GM21825 (cell line): ENCODE data around the gene CEP112.

ENCODE experiments used
- ATAC-seq: cut with Tn5 transposase; IDR thresholded peaks from one replicate; pipeline ENCODE4 v1.9.1; 2021; ENCODE audit warnings: mild to moderate bottlenecking, moderate library complexity; ENCODE audit not compliant: unreplicated experiment

Gene CEP112

DNA sequence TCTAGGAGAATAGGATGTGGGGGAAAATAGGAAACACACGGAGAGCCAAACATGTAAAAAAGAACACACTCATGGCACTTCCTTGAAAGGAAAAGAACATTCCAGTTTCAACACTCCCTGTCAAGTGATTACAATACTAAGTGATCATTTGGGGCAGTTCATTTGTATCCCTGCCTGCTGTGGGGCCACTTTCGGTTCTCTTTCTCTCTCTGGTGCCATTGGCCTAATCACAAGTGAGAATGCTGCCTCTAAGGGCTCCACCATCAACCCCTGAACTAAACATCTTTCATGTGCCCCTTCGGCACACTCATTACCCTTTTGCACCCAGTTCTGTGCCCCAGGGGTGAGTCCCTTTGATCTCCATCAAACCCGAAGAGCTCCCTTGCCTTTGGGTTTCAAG lies 197.3 kb downstream of the CEP112 start:
- no peak for ATAC-seq

DNA sequence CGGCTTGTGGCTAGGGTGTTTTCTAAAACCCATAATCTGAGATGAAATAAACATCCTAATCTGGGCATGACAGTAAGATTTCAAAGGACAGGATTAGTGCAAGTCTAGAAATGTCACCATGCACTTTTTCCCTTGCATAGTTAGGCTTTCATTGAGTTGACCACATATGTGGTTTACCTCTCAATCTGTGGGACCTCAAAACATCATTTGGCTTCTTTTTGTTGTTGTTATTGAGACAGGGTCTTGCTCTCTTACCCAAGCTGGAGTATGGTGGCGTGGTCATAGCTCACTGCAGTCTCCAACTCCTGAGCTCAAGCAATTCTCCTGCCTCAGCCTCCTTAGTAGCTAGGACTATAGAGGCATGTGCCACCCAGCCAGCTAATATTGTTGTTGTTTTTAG lies 197.8 kb downstream of the CEP112 start:
- ATAC-seq = no peak

DNA sequence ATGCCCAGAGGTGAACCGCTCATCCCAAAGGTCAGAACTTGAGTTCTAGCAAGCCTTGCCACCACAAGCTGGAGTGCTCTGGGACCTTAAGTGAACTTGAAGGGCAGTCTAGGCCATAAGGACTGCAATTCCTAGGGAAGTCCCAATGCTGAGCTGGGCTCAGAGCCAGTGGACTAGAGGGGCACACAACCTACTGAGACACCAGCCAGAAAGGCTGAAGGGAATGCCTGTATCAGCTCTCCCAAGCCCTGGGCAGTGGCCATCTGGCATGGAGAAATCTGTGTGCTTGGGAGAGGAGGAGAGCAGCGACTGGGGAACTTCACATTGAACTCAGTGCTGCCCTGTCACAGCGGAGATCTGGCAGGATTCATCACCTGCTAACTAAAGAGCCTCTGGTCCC lies 201.3 kb downstream of the CEP112 start:
- ATAC-seq = no peak

DNA sequence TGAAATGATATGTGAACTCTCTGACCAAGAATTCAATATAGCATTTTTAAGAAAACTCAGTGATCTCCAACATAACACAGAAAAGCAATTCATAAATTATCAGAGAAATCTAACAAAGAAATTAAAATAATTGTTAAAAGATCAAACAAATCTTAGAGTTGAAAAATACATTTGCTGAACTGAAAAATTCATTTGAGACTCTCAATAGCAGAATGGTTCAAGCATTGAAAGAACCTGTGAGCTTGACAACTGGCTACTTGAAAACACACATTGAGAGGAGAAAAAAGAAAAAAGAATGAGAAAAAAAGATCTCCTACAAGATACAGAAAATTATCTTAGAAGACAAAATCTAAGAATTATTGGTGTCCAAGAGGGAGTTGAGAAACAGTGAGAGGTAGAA lies 203.5 kb downstream of the CEP112 start:
- no peak for ATAC-seq

GRCh38 chr17:65987988-65988387 lies 203.9 kb downstream of the CEP112 start:
- no peak for ATAC-seq

DNA sequence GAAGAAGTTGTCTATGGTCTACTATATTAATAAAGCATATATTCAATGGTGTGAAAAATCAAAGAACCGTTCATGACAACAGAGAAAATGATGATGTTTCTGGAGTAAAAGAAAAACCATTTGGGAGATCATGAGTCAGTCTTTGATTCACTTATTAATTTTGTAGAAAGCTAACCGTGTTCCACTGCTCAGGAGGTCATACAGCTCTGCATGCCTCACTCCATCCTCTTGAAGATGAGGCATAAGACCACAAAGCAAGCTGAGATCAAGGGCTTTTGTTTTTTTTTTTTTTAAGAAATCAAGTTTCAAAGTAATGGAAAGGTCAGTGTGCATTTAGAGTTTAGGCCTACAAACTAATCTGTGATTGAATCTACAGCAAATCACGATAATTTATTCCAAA lies 206.4 kb downstream of the CEP112 start:
- ATAC-seq = no peak

- ATAC-seq = no peak
Measured at GRCh38 chr17:65984299-65984698, 207.6 kb downstream of the CEP112 start.

- ATAC-seq = no peak
Measured at GRCh38 chr17:65978871-65979270, 213.1 kb downstream of the CEP112 start.

GRCh38 chr17:65977041-65977440 lies 214.9 kb downstream of the CEP112 start:
- no peak for ATAC-seq

DNA sequence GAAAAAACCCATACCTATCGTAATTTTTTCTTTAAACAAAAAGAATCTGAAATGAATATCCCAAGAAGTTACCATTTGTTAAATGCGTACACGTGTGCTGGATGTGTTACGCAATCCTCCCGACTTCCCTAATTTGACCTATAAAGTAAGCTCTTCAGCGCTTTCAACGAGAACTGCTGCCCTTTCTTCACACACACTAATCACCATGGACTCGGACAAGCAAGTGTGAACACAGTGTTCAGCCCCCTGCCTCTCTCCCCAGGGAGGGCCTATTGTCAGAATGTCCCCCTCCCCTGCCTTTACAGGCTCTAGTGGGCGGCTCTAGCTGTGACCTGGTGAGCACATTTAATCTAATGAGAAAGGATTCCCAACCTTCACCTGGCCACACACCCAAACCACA lies 216.1 kb downstream of the CEP112 start:
- no peak for ATAC-seq

- ATAC-seq = no peak
Measured at GRCh38 chr17:65973237-65973636, 218.7 kb downstream of the CEP112 start.

DNA sequence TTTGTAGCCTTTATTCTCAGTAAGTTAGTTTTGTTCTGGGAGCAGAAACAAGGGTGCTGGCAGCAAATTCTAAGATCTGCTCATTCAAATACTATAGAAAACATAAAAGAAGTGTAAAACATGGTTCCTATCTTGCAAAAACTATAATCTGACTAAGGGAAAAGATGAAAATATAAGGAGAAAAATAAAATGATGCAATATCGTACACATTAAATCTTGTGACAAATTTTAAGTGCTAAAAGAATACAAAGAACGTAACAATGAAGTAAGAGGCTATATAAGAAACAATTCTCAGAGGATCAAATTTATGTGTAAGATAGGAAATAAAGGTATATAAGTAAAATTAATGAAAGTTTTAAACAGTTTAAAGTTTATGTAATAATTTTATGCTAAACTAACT lies 224.6 kb downstream of the CEP112 start:
- no peak for ATAC-seq

DNA sequence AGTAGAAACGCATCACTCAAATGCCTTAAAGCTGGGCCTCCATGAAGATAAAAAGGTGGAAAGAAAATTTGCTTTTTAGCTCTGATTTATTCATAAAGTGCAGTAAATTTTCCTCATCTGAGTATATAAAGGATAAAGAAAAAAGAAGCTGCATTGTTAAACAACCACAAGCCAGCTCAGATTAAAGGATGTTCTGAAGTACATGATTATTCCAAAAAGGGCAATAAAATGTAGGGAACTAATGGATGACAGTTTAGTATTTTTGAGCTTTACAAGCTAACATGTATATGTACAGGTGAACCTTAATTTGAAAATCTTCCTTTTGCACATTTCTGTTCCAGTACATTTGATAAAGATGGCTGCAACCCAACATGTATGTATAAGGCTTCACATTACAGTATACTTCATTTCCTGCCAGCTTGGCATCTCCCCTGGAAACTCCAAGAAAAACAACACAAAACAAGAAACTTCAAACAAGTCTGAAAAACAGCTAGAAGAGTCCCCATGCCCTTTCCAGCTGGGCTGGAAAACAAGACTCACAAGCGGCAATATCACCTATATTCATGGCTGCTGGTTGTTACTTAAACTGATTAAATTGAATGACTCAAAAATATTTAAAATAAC lies 225.7 kb downstream of the CEP112 start:
- ATAC-seq = no peak

GRCh38 chr17:65963179-65963578 lies 228.8 kb downstream of the CEP112 start:
- no peak for ATAC-seq

DNA sequence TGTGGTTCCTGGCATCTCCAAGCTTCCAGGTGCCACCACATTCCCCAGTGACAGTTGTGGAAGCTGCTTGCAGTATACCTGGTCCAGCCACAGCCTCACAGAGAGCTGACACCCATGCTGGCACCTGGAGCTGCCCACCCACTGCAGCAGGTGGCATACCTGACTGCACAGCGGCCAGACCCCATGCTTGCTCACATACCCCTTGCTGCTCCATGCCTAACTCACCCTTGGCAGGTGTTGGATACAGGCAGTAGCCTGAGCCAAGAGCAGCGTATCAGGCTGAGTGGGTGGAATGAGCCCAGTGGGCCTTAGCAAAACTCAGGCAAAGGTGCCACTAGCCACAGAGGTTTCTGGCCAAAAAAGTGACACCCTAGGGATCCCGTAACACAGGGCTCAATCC lies 232.3 kb downstream of the CEP112 start:
- no peak for ATAC-seq

DNA sequence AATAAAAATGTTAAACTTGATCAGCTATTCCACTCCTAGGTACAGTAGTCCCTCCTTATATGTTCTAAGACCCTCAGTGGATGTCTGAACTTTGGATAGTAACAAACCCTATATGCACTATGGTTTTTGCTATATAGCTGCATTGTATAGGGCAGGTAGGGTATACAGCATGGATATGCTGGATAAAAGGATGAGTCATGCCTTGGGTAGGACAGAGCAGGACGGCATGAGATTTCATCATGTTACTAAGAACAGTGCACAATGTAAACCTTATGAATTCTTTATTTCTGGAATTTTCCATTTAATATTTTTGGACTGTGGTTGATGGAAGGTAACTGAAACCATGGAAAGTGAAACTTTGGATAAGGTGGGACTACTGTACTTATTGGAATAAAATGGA lies 235.1 kb downstream of the CEP112 start:
- no peak for ATAC-seq

- no peak for ATAC-seq
Measured at GRCh38 chr17:65954148-65954449, 237.8 kb downstream of the CEP112 start.

DNA sequence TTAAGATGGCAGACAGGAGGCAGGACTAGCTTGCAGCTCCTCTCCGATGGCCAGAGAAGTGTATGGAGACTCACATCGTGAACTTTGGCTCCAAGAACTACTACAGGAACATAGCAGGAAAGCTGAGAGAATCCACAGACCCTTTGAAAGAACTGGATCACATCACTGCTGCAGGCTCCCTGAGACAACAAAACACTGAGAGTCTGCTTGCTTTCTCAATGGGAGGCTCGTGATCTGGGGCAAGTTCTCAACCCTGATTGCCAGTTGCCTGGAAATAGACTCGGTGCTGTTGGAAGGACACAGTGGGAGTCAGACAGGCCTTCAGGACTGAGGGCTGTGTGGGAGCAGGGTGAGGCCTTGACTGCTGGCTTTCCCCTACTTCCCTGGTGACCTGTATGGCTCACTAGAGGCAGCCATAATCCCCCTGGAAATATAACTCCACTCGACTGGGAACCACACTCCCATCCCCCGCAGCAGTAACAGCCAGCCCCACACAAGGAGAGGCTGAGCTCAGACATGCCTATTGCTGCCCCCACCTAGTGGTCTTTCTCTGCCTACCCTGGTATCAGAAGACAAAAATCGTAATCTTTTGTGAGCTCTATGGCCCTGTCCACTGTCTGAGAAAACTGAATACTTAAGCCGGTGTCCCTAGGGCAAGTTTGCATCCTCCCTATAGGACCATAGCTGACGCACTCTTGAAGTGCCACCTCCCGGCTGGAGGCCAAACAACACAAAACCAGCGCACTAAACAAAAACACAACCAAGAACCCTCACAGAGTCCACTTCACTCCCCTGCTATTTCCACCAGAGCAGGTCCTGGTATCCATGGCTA lies 238.4 kb downstream of the CEP112 start:
- ATAC-seq = no peak

DNA sequence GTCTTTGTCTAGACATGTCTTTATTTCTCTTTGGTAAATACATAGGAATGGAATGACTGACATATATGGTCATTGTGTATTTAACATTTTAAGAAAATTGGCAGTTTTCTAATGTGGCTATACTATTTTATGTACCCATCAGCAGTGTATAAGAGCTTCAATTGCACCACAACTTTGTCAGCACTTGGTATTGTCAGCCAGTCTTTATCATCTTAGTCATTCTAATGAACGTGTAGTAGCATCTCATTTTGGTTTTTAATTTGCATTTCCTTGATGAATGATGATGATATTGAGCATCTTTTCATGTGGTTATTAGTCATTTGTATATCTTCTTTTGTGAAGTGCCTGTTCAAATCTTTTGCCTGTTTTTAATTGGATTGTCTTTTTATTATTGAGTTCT lies 239.3 kb downstream of the CEP112 start:
- ATAC-seq = no peak

DNA sequence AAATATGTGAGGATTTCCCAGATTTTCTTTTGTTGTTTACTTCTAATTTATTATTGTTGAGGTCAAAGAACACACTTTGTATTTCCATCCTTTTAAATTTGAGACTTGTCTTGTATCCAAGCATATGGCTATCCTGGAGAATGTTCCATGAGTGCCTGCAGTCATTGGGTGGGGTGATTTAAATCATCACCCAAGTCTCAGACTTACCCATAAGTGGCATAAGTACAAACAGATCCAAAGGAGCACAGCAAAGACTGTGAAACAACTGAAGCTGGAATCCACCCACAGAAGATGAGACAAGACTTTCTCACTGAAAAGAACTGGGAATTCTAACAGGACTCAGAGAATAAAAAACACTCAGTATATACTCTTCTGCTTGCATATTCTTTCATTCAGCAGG lies 239.9 kb downstream of the CEP112 start:
- ATAC-seq = no peak

DNA sequence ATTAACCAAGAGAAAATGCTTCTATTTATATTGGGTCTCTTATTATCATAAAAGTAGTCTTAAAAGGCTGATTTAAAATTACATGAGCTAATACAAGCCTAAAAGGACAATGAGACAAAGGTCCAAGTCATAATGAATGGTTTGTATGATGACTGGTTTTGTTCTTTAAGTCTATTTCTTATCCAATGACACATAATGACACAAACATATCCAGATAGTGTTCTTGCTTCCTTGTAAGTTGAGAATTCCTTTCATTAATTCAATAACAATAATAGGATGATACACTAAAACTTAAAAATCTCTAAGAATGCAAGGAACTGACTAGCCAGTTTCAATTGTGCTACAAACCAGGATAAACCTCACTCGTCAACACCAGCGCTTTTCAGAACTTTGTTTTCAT lies 244.1 kb downstream of the CEP112 start:
- no peak for ATAC-seq

- no peak for ATAC-seq
Measured at GRCh38 chr17:65942592-65942991, 249.3 kb downstream of the CEP112 start.

- ATAC-seq = no peak
Measured at GRCh38 chr17:65941356-65941899, 250.5 kb downstream of the CEP112 start.
